Erythroblast (primary cell): ENCODE measurements around the gene LGSN.
"Not testable (repeated sequence)": the region's sequence is repeated elsewhere in the genome, so short reads cannot be mapped to it uniquely, and the experiment has no call there.

Experiments
- DNase-seq, 2 experiments: peaks; one replicate each; lab custom pipeline; 2025; lab: John Stamatoyannopoulos, UW
- GATA1 ChIP-seq: IDR thresholded peaks from 2 replicates; pipeline ENCODE4 v1.6.1; 2011; ENCODE audit warnings: low read depth, mild to moderate bottlenecking, control low read depth, low read length, moderate library complexity
- POLR2A ChIP-seq: IDR thresholded peaks from 2 replicates; pipeline ENCODE4 v1.6.1; 2011; ENCODE audit warnings: mild to moderate bottlenecking, low read length

LGSN gene

GRCh38 chr6:63333440-63333839 is 13.7 kb upstream of the LGSN start:
- no peak for DNase-seq
- no peak for TF ChIP-seq GATA1
- TF ChIP-seq POLR2A, result no peak

DNA sequence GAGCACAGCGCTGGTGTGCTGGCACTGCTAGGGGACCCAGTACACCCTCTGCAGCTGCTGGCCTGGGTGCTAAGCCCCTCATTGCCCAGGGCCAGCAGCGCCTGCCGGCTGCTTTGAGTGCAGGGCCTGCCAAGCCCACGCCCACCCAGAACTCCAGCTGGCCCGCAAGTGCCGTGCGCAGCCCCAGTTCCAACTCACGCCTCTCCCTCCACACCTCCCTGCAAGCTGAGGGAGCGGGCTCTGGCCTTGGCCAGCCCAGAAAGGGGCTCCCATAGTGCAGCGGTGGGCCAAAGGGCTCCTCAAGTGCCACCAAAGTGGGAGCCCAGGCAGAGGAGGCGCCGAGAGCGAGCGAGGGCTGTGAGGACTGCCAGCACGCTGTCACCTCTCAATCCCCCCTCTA is 6.8 kb upstream of the LGSN start:
- not testable (repeated sequence) for DNase-seq

GRCh38 chr6:63322981-63323380 is 3.2 kb upstream of the LGSN start:
- no peak for TF ChIP-seq GATA1
- no peak for TF ChIP-seq POLR2A
- no peak for DNase-seq

DNA sequence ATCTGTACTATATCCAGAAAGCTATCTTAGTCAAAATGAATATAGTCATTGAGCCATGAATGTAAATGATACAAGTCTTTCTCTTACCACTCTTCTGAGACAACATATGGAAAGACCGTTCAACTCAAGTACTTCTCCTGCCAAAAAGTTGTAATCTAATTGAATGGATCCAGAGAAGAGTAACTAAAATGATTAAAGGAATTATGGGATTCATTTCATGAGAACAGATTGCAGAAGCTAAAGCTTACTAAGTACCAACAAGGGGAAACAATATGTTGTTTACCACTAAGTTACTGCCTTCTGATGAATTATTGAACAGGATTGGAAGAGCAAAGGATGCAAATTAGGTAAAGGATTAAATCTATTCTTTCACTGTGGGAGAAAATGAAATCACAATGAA is 2.0 kb upstream of the LGSN start:
- no peak for TF ChIP-seq GATA1
- no peak for DNase-seq

DNA sequence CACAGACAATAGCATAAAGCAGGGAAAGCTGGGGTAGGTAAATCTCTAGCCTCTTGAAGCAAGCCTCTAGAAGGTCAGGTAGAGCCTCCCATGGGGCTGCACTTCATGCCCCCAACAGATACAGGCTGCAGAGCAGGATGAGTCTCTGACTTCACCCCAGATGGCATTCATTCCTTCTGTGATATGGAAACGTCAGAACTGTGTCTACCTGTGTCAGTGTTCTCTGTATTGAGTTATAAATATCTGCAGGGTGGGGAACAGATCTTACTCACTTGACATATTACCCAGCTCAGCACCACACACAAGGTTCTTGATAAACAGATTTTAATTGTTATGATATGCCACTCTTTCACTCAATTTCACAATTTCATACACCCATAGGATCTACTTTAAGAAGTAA is 2.1 kb downstream of the LGSN start:
- no peak for TF ChIP-seq POLR2A
- no peak for TF ChIP-seq GATA1
- DNase-seq, result no peak

- TF ChIP-seq POLR2A (no peak), GATA1 (no peak)
- DNase-seq, result no peak
Observed at GRCh38 chr6:63316113-63316512, 3.7 kb downstream of the LGSN start.

DNA sequence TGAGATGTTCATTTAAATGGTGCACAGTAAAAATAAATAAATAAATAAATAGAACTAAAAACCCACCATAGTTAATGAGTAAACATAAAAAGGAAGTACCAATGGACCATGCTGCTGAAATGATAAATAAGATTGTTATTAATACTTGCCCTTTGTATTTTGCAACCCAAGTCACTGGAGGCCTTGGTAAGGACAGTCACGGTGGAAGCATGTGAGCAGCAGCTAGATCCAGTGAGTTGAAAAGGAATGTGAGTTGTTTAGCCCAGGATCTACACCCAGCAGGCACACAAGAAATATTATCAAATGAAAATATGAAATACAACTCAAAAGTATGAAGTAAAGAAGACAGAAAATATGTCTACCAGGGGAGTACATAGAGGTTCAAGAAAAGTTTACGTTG is 6.7 kb downstream of the LGSN start:
- DNase-seq, result no peak
- TF ChIP-seq POLR2A, result no peak
- no peak for TF ChIP-seq GATA1

- TF ChIP-seq POLR2A (no peak), GATA1 (no peak)
- DNase-seq, result peak; percentile 16 to 18
Observed at GRCh38 chr6:63307581-63308246, 12.1 kb downstream of the LGSN start.

DNA sequence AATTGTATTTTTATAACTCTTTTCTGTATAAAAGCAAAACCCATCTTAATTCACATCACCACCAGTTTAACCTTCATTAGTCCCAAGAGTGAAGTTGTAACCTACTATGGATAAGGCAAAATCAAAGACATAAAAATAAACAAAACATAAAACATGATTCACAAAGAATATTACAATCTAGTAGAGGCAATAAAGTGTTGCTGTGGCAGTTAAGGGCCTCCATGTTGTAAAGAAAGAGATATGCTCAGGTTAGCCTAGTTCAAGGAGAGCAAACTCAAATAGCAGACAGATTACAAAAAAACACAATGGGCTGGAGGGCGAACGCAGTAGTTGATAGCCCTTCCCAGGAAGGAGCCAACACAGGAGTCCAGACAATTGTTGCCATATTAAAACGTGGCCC is 13.4 kb downstream of the LGSN start:
- DNase-seq, result no peak
- no peak for TF ChIP-seq POLR2A
- no peak for TF ChIP-seq GATA1

DNA sequence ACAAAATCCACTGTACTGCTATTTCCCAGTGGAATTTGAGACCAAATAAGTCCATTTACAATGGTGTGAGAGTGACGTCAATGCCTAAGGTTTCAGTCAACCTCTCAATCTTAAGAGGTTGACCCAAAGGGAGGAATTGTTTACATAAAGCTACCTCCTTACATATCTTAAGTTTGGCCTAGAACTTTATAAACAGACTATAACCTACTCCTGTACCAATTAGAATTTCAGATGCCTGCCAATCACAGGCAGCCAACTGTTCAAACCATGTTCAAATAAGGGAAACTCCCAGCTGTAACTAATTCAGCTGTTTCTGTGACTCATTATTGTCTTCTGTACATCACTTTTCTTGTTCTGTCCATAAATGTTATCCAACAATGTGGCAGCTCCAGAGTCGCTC is 14.5 kb downstream of the LGSN start:
- TF ChIP-seq GATA1 (no peak), POLR2A (no peak)
- DNase-seq, result no peak

- no peak for DNase-seq
- TF ChIP-seq GATA1 (no peak), POLR2A (no peak)
Observed at GRCh38 chr6:63303476-63303875, 16.3 kb downstream of the LGSN start.

GRCh38 chr6:63299667-63300066 is 20.1 kb downstream of the LGSN start:
- no peak for TF ChIP-seq GATA1
- TF ChIP-seq POLR2A, result no peak
- no peak for DNase-seq

GRCh38 chr6:63295553-63296194 is 24.1 kb downstream of the LGSN start:
- no peak for DNase-seq
- TF ChIP-seq GATA1 (no peak), POLR2A (no peak)

GRCh38 chr6:63290492-63291058 is 29.2 kb downstream of the LGSN start:
- TF ChIP-seq POLR2A, result no peak
- no peak for DNase-seq
